Endothelial cell of umbilical vein (primary cell): ENCODE data around the gene OR10P1.

ENCODE experiments used
- JUN ChIP-seq: IDR thresholded peaks from 2 replicates; pipeline ENCODE4 v1.6.1; 2011; ENCODE audit warnings: borderline replicate concordance, low read depth; ENCODE audit not compliant: insufficient read length, insufficient read depth
- POLR2A ChIP-seq: IDR thresholded peaks from 2 replicates; pipeline ENCODE4 v1.6.1; 2012; ENCODE audit warnings: low read depth, mild to moderate bottlenecking, control low read depth, low read length
- POLR2AphosphoS5 ChIP-seq: IDR thresholded peaks from 2 replicates; pipeline ENCODE4 v1.6.1; 2012; ENCODE audit warnings: low read depth, mild to moderate bottlenecking, control low read depth, low read length, moderate library complexity; ENCODE audit not compliant: insufficient read depth
- TF ChIP-seq, protein P1 (sequence below), 2 donors: IDR thresholded peaks; 1 replicate in 1 of 2; 2 replicates in 1 of 2; pipeline ENCODE4 v1.5.1; 2011; ENCODE audit warnings: low read length in 2 of 2, mild to moderate bottlenecking in 2 of 2, moderate library complexity in 2 of 2, control low read depth in 1 of 2, inconsistent platforms in 1 of 2, low read depth in 1 of 2; ENCODE audit not compliant: insufficient read depth in 1 of 2; ENCODE audit errors: extremely low read depth in 1 of 2

DNA sequence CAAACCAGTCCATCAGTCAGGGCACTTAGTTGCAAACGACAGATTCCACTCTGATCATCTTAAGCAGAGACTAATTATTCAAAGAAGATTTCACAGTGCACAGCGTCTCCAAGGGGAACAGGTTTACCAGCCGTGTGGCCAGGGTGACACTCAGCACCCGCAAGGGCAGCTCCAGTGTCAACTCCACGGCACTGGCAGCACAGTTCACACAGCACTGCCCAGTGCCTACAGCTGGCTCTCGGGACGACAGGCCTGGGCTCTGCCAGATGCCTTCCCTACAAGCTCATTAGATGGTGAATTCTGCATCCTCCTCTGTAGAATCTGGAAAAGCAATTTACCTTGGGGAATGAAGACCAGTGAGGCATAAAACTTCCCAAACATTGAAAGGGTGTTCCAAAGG lies 4.9 kb downstream of the OR10P1 start:
- TF ChIP-seq, protein P1, sequence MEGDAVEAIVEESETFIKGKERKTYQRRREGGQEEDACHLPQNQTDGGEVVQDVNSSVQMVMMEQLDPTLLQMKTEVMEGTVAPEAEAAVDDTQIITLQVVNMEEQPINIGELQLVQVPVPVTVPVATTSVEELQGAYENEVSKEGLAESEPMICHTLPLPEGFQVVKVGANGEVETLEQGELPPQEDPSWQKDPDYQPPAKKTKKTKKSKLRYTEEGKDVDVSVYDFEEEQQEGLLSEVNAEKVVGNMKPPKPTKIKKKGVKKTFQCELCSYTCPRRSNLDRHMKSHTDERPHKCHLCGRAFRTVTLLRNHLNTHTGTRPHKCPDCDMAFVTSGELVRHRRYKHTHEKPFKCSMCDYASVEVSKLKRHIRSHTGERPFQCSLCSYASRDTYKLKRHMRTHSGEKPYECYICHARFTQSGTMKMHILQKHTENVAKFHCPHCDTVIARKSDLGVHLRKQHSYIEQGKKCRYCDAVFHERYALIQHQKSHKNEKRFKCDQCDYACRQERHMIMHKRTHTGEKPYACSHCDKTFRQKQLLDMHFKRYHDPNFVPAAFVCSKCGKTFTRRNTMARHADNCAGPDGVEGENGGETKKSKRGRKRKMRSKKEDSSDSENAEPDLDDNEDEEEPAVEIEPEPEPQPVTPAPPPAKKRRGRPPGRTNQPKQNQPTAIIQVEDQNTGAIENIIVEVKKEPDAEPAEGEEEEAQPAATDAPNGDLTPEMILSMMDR (IDR thresholded peaks at IDR 0.05; ENCODE audit: extremely low read depth in 1 of 2, insufficient read depth in 1 of 2, low read depth in 1 of 2, low read length in 2 of 2) = no peak
- TF ChIP-seq POLR2A (no peak), POLR2AphosphoS5 (no peak), JUN (no peak)
